DND-41 (cell line): ENCODE data around the gene ARRB1.
"Not testable (repeated sequence)": the region's sequence is repeated elsewhere in the genome, so short reads cannot be mapped to it uniquely, and the experiment has no call there.

Experiments used
- CTCF ChIP-seq: IDR thresholded peaks from 2 replicates; pipeline ENCODE4 v1.5.1; 2012; ENCODE audit warnings: borderline replicate concordance, low read length, moderate library complexity, mild to moderate bottlenecking; ENCODE audit not compliant: poor library complexity, severe bottlenecking; ENCODE audit errors: extremely low read depth
- EZH2 ChIP-seq: IDR thresholded peaks from 3 replicates; pipeline ENCODE4 v1.6.1; 2012; ENCODE audit warnings: borderline replicate concordance, low read depth, mild to moderate bottlenecking, moderate library complexity, low read length, inconsistent platforms; ENCODE audit not compliant: severe bottlenecking

- TF ChIP-seq CTCF, EZH2: not testable (repeated sequence)
Measured at GRCh38 chr11:75331761-75332160, 19.7 kb downstream of the ARRB1 start.
